Large intestine (tissue), 3 donors: ENCODE results near the gene HSPB9. TPM values are rescaled to one million over a fixed set of nuclear protein-coding genes. Genes with fewer than 3 reads are reported as not detected.

Experiments
- DNase-seq, 2 donors: peaks; one replicate each; pipeline versions ENCODE4 v3.0.0 to v3.0.0-alpha.2; 2013
- H3K27ac ChIP-seq: one replicate; pipeline ENCODE4 v1.5.1; 2013; ENCODE audit warnings: low read length
- H3K27me3 ChIP-seq: 2 replicates; pipeline ENCODE4 v1.6.1; 2013; ENCODE audit warnings: low read length; ENCODE audit not compliant: control insufficient read depth, insufficient read depth
- H3K36me3 ChIP-seq: 2 replicates; pipeline ENCODE4 v1.6.1; 2013; ENCODE audit warnings: low read length; ENCODE audit not compliant: control insufficient read depth, insufficient read depth
- H3K4me1 ChIP-seq: one replicate; pipeline ENCODE4 v1.6.1; 2013; ENCODE audit warnings: low read length; ENCODE audit not compliant: control insufficient read depth, insufficient read depth
- H3K4me3 ChIP-seq: one replicate; pipeline ENCODE4 v1.5.1; 2013; ENCODE audit warnings: low read length
- H3K9me3 ChIP-seq: one replicate; pipeline ENCODE4 v1.6.1; 2013; ENCODE audit warnings: mild to moderate bottlenecking, low read depth, low read length, moderate library complexity; ENCODE audit not compliant: control insufficient read depth
- WGBS: methylation state at CpG from one replicate; pipeline ENCODE4 v1.1.5; 2013; ENCODE audit warnings: low lambda C conversion rate; ENCODE audit not compliant: insufficient coverage; 5-methylcytosine and 5-hydroxymethylcytosine counted together
- polyA plus RNA-seq: library from polyadenylated mRNA; unstranded; fragments of 120-200 nt; gene quantifications from one replicate; pipeline ENCODE4 v1.2.1, GENCODE V29; 2013

HSPB9 gene
- polyA plus RNA-seq, 1 donor = 0.40 TPM

DNA sequence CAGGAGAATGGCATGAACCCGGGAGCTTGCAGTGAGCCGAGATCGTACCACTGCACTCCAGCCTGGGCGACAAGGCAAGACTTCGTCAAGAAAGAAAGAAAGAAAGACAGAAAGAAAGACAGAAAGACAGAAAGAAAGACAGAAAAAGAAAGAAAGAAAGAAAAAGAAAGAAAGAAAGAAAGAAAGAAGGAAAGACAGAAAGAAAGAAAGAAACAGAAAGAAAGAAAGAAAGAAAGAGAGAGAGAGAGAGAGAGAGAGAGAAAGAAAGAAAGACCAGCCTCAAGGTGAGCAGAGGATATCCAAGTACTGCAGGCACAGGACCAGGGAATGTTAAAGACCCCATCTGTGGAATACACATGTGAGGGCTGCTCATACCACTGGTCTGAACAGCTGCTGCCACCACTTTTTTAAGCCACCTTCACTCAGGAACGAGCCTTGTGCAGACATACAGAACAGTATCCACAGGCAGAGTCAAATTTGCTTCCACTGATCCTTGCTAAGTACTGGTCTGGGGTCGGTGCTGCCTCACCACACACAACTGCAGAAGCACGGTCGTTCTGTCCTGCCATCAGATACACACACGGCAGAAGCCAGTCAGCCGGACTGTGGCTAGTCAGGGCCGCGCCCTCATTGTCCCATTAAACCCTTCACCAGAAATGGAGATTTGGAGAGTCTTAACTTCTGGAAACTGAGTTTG is 24.5 kb downstream of the HSPB9 start:
- H3K36me3 ChIP-seq = peaks cover 43% of the 10 kb centered on the region
- H3K9me3 ChIP-seq = no peaks in the 10 kb centered on the region
- H3K27ac ChIP-seq = no peak overlapping the region
- H3K27me3 ChIP-seq = no peaks in the 10 kb centered on the region
- 79% methylated on average over 5 of the region's 13 CpGs for WGBS
- peaks cover 4% of the 10 kb centered on the region for H3K4me1 ChIP-seq
- no peak for DNase-seq
- no peak overlapping the region for H3K4me3 ChIP-seq

DNA sequence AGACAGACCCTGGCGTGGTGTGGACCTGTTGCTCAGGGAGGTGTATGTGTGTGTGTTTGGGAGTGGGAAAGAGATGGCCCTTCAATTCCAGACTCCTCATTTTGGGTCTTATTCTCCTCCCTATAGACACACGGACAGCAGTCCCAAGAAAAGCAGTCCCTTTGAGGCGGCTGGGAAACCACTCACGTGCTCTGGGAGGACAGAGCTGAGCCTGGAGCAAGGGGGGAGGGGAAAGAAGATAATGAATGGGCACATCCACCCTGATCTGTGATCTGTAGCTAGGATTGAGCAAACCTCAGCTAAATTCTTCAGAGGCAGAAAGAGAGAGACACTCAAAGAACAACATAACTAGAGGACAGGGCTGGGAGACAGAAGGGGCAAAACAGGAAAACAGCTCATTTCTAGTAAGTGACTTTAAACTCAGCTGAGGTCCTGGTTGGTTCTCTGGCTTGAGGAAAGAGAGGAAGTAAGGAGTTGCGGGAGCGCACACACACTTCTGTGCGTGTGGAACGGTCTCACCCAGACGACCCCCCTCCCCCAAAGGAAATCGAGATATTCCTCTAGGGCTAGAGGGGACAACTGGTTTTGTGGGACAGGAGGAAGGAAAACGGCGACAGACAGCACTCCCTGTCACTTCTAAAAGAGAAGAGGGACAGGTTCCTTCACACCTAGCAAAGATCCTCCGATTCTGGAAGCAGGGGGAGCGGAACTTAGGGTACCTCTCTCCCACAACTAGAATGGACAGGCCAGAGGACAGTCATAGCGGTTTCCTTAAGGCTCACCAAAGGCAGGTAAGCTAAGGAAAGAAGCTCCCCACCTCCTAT is 31.5 kb downstream of the HSPB9 start:
- H3K4me1 ChIP-seq = peaks cover 15% of the 10 kb centered on the region
- peak overlapping the region; percentile 98 for H3K4me3 ChIP-seq
- no peaks in the 10 kb centered on the region for H3K9me3 ChIP-seq
- WGBS = no CpG with 5 or more reads among the region's 15 CpGs
- peaks cover 12% of the 10 kb centered on the region for H3K36me3 ChIP-seq
- H3K27ac ChIP-seq = peak overlapping the region; percentile 74
- peak; percentile 49 to 75 for DNase-seq
- no peaks in the 10 kb centered on the region for H3K27me3 ChIP-seq

- peaks cover 9% of the 10 kb centered on the region for H3K36me3 ChIP-seq
- WGBS = no CpG with 5 or more reads among the region's 17 CpGs
- H3K9me3 ChIP-seq = no peaks in the 10 kb centered on the region
- H3K27me3 ChIP-seq = no peaks in the 10 kb centered on the region
- H3K4me3 ChIP-seq = peak overlapping the region; percentile 98
- DNase-seq = no peak
- H3K4me1 ChIP-seq = peaks cover 15% of the 10 kb centered on the region
- H3K27ac ChIP-seq = no peak overlapping the region
Measured at GRCh38 chr17:42155614-42156045, 33.0 kb downstream of the HSPB9 start.

DNA sequence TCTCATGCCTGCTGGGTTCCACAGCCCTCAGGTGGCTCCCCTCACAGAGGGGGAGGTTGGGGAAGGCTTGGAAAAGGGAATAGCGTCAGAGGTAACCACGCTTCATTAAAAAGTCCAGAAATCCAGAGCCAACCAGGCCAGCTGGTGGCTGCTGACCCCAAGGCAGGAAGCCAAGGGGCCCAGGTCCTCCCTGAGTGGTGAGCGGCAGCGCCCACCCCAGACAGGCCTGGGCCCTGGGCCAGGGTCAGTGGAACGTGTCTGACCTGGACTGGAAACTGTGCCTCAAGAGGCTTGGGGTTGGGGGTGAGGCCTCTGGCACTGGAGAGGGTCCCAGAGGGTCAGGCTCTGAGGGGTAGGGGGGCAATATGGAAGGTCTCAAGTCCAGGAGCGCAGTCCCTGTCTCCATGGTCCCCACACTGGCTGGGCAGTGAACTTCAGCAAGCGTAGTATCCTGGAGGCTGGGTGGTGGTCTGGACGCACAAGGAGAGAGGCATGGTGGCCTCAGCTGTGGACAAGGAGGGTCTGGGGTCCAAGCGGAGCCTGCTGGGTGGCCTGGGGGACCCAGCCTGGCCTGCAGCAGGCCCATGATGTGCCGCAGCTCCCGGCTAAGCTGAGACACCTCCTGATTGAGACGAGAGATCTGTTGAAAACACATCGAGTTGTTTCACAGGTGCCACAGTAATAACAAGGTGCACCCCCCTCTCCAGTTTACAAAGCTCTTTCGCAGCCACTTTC is 37.4 kb downstream of the HSPB9 start:
- no peak for DNase-seq
- WGBS = no CpG with 5 or more reads among the region's 14 CpGs

DNA sequence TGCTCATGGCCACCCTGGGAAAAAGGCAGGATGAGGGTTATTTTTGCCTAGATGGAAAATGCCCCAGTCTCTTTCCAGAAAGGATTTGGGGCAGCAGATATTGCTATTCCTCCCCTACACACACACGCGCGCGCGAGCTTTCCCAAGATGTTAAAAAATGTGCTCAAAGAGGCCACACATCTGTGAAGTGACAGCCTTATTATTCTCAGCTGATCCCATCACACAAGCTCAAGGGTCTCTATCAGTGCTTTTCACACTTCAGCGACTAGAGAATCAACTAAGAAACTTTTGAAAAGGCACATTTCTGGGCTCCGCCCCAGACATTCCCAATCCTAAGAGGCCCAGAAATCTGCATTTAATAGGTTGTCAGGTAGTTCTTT is 37.9 kb downstream of the HSPB9 start:
- no peak overlapping the region for H3K27ac ChIP-seq
- H3K27me3 ChIP-seq = no peaks in the 10 kb centered on the region
- WGBS = 100% methylated on average over 1 of the region's 7 CpGs
- H3K36me3 ChIP-seq = no peaks in the 10 kb centered on the region
- H3K9me3 ChIP-seq = no peaks in the 10 kb centered on the region
- no peaks in the 10 kb centered on the region for H3K4me1 ChIP-seq
- no peak for DNase-seq
- H3K4me3 ChIP-seq = no peak overlapping the region

More for the DNA sequence above, 37.4 kb downstream of the HSPB9 start:
- H3K9me3 ChIP-seq = no peaks in the 10 kb centered on the region
- H3K27ac ChIP-seq = no peak overlapping the region
- H3K4me3 ChIP-seq = no peak overlapping the region
- no peaks in the 10 kb centered on the region for H3K36me3 ChIP-seq
- H3K4me1 ChIP-seq = no peaks in the 10 kb centered on the region
- H3K27me3 ChIP-seq = no peaks in the 10 kb centered on the region

DNA sequence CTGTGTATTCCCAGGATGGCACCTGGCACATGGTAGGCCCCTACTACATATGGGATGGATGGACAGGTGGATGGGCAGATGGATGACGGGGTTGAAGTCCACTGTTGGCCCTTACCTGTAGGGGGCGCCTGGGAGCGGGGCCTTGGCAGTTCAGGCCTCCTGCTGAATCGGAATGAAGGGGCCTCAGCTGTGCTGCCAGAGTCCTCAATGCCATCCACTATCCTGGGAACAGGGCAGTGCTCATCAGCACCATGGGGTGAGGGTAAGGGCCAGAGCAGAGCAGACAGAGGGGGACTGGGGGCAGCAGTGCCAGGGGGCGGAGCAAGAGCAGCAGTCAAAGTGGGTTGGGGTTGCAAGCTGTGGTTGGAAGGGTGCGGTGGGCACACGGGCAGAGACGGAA is 40.5 kb downstream of the HSPB9 start:
- Histone ChIP-seq H3K4me1 (no peaks in the 10 kb centered on the region), H3K27me3 (no peaks in the 10 kb centered on the region), H3K4me3 (no peak overlapping the region), H3K9me3 (no peaks in the 10 kb centered on the region), H3K36me3 (no peaks in the 10 kb centered on the region), H3K27ac (no peak overlapping the region)
- DNase-seq = no peak
- WGBS = no CpG with 5 or more reads among the region's 8 CpGs

DNA sequence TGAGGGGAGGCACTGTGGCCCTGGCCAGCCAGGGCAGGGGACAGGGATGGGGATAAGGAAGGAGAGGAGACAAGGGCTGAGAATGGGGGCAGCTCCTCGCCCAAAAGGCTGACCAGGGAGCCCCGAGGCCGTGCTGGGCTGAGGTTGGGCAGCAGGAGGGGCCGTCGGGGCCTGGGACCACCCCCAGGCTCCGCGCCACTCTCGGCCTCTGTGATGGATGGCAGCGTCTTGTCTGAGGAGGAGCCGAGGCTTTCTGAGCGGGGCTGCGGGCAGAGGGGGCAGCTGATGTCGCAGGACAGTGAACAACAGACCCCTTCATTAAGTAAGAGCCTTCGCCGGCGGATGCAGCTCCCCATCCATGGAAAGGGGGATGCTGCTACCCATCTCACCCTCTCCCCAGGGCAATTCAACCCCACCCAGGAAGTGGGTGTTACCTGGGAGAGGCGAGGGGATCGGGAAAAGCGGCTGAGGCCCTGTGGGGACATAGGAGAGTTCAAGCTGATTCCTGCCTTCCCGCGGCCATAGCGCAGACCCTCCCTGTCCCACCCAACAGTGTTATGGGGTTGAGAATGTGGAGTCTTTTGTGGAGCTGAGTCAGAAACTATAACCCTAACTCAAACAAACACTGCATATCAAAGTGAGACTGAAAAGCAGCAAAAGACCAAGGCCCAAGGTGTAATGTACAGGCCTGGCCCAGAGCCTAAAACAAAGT is 41.2 kb downstream of the HSPB9 start:
- Histone ChIP-seq H3K36me3 (no peaks in the 10 kb centered on the region), H3K27ac (no peak overlapping the region), H3K4me1 (no peaks in the 10 kb centered on the region), H3K4me3 (no peak overlapping the region), H3K27me3 (no peaks in the 10 kb centered on the region), H3K9me3 (no peaks in the 10 kb centered on the region)
- DNase-seq = no peak
- no CpG with 5 or more reads among the region's 22 CpGs for WGBS

- H3K27ac ChIP-seq = no peak overlapping the region
- no peaks in the 10 kb centered on the region for H3K4me1 ChIP-seq
- H3K4me3 ChIP-seq = no peak overlapping the region
- no peak for DNase-seq
- no peaks in the 10 kb centered on the region for H3K36me3 ChIP-seq
- no peaks in the 10 kb centered on the region for H3K9me3 ChIP-seq
- H3K27me3 ChIP-seq = peaks cover 3% of the 10 kb centered on the region
- WGBS = 50% methylated on average over 2 of the region's 6 CpGs
Measured at GRCh38 chr17:42165751-42166150, 43.1 kb downstream of the HSPB9 start.

DNA sequence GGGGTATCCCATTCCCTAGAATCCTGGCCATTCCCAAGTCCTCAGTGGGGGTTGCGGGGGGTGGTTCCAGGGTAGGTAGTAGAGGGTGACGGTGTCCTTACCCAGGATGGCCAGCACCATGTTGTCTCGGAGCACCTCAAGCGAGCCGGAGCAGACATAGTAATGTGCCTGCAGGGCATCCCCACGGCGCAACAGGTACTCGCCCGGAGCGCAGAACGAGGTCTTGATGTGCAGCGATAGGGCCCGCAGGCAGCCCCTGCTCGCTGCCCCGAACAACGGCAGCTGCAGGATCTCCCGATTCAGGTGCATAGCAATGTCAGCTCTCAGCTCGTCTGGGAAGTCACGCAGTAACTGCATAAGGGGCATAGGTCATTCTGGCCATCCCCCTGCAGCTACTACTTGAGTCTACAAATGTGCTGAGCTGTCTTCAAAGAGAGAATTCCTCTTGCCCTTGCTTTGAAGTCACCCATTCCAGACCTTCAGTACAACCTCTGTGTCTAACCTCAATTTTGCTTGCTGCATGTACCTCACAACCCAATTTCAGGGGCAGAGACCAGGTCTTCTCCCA is 43.7 kb downstream of the HSPB9 start:
- no peak for DNase-seq
- peaks cover 5% of the 10 kb centered on the region for H3K27me3 ChIP-seq
- no peak overlapping the region for H3K4me3 ChIP-seq
- no peaks in the 10 kb centered on the region for H3K36me3 ChIP-seq
- H3K9me3 ChIP-seq = no peaks in the 10 kb centered on the region
- no peak overlapping the region for H3K27ac ChIP-seq
- no CpG with 5 or more reads among the region's 19 CpGs for WGBS
- no peaks in the 10 kb centered on the region for H3K4me1 ChIP-seq

GRCh38 chr17:42167807-42168206 is 45.2 kb downstream of the HSPB9 start:
- DNase-seq = no peak
- Histone ChIP-seq H3K27ac (no peak overlapping the region), H3K9me3 (no peaks in the 10 kb centered on the region), H3K27me3 (peaks cover 8% of the 10 kb centered on the region), H3K36me3 (no peaks in the 10 kb centered on the region), H3K4me1 (no peaks in the 10 kb centered on the region), H3K4me3 (no peak overlapping the region)
- WGBS = no CpG with 5 or more reads among the region's 8 CpGs
